HG03575 (cell line): ENCODE results near the gene CLDN24.

Experiments used
- ATAC-seq: cut with Tn5 transposase; IDR thresholded peaks from one replicate; pipeline ENCODE4 v1.9.1; 2021; ENCODE audit not compliant: unreplicated experiment, insufficient number of reproducible peaks, low FRiP score; ENCODE audit errors: extremely low read depth

The CLDN24 gene

GRCh38 chr4:183348706-183349659 is 26.8 kb upstream of the CLDN24 start:
- ATAC-seq, result no peak

- ATAC-seq, result no peak
Measured at GRCh38 chr4:183348136-183348535, 25.9 kb upstream of the CLDN24 start.

- ATAC-seq, result no peak
Measured at GRCh38 chr4:183347566-183347965, 25.3 kb upstream of the CLDN24 start.

GRCh38 chr4:183347146-183347545 is 24.9 kb upstream of the CLDN24 start:
- ATAC-seq, result no peak

- ATAC-seq, result no peak
Measured at GRCh38 chr4:183345261-183345660, 23.0 kb upstream of the CLDN24 start.

GRCh38 chr4:183344523-183345255 is 22.5 kb upstream of the CLDN24 start:
- ATAC-seq, result no peak

- ATAC-seq, result no peak
Measured at GRCh38 chr4:183343730-183344129, 21.5 kb upstream of the CLDN24 start.

- no peak for ATAC-seq
Measured at GRCh38 chr4:183342541-183343533, 20.6 kb upstream of the CLDN24 start.

- no peak for ATAC-seq
Measured at GRCh38 chr4:183337833-183338232, 15.6 kb upstream of the CLDN24 start.

- ATAC-seq, result no peak
Measured at GRCh38 chr4:183337349-183337748, 15.1 kb upstream of the CLDN24 start.

- no peak for ATAC-seq
Measured at GRCh38 chr4:183335369-183335940, 13.2 kb upstream of the CLDN24 start.

- no peak for ATAC-seq
Measured at GRCh38 chr4:183333983-183334382, 11.8 kb upstream of the CLDN24 start.

GRCh38 chr4:183333202-183333601 is 11.0 kb upstream of the CLDN24 start:
- ATAC-seq, result no peak

GRCh38 chr4:183332447-183332846 is 10.2 kb upstream of the CLDN24 start:
- ATAC-seq, result no peak

GRCh38 chr4:183330841-183331240 is 8.6 kb upstream of the CLDN24 start:
- no peak for ATAC-seq

- no peak for ATAC-seq
Measured at GRCh38 chr4:183329954-183330742, 7.9 kb upstream of the CLDN24 start.

GRCh38 chr4:183329244-183329643 is 7.0 kb upstream of the CLDN24 start:
- ATAC-seq, result no peak

GRCh38 chr4:183328832-183329231 is 6.6 kb upstream of the CLDN24 start:
- ATAC-seq, result no peak
